HG03521 (cell line): ENCODE measurements around the gene DPYSL5.
"Not testable (repeated sequence)": the region's sequence is repeated elsewhere in the genome, so short reads cannot be mapped to it uniquely, and the experiment has no call there.

Source experiments
- ATAC-seq: cut with Tn5 transposase; IDR thresholded peaks from one replicate; pipeline ENCODE4 v1.9.1; 2021; ENCODE audit warnings: mild to moderate bottlenecking, moderate library complexity; ENCODE audit not compliant: unreplicated experiment

Gene DPYSL5

DNA sequence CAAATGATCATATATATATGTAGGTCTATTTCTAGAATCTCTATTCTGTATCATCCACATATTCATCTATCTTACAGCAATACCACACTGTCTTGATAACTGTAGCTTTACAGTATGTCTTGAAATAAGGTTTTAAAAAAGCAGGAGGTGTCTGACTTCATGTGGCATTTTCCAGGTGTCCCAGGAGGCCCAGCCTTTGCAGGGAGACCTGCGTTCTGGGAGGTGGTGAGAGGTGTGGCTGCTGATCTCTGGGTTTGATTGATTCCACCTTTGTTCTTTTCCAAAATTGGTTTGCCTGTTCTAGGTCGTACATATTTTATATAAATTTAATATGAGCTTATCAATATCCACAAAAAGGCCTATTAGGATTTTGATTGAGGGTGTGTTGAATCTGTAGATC lies 26.6 kb downstream of the DPYSL5 start:
- no peak for ATAC-seq

DNA sequence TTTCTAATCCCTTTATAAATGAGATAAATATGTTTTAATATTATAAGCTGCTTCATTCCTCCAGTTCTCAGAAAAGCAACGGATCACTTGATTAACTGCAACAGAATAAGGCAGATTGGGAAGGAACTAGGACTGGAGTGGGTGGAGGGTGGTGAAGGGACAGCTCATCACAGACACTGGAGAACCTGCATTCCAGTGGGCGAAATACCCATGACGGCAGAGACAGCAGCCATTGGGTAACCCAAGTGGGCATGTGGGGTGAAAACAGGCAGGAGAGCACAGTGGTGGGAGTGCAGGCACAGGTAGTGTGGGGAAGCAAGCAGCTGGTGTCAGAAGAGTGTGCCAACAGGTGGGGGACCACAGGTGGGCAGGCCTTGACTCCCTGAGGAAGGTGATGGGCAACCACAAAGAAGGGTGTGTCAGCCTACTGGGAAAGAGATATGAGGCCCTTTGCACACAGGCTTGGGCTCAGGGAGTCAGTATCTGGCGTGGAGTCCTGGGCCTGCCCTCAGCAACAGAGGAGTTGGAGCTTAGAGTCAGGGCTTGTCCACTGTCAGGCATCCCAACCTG lies 27.2 kb downstream of the DPYSL5 start:
- no peak for ATAC-seq

- no peak for ATAC-seq
These were observed 27.9 kb downstream of the DPYSL5 start for GRCh38 chr2:26875808-26876207.

DNA sequence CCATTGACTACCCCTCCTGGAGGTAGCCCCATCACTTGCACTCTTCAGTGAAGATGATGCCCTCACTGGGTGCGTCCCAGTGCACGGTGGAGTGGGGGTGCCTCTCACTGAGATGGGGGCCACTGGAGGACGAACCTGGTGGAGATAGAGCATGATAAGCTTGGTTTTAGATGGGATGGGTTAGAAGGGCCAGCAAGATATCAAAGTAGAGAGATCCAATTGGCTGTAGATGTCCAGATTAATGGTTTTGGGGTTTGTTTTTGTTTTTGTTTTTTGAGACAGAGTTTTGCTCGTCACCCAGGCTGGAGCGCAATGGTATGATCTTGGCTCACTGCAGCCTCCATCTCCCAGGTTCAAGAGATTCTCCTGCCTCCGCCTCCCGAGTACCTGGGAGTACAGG lies 28.3 kb downstream of the DPYSL5 start:
- no peak for ATAC-seq

DNA sequence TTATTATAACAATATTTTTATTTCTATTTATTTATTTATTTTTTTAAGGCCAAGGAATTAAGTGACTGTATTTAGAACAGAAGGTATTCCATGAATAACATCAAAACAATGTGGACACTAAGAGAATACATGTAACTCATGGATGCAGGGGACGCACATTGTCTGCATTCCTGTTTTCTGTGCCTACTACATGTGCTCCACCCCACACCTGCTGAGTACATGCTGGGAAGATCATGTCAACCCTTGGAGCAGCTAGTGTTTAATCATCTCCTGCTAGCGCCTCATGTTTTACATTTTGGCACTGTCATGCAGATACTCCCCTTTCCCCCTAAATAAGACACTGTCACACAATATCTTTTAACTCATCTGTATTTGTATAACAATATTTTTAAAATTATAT lies 29.3 kb downstream of the DPYSL5 start:
- no peak for ATAC-seq

GRCh38 chr2:26880161-26880560 lies 32.2 kb downstream of the DPYSL5 start:
- ATAC-seq = no peak

DNA sequence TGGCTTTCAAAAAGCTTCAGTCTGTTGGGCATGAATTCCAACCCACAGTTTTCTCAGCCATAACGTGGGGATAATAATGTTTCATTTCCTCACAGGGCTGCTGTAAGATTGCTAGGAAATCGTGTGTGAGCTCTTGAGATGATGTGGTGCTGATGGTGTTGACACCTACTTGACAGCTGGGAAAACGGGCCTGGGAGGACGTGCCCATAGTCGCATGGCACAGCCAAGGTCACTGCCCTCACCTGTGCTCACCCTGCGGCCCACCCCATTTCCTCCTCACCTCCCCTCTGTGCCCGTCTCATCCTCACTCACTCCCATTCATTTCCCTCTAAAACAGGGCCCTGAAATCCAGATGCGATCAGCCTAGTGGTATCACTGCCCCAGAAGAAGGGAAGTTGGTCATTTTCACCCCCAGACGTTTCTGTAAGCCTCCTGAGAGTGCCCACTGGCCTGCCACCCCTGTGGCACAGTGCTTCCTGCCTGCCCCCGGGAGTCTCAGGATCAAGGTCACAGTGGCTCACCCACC lies 33.0 kb downstream of the DPYSL5 start:
- ATAC-seq = no peak

GRCh38 chr2:26882220-26882619 lies 34.3 kb downstream of the DPYSL5 start:
- not testable (repeated sequence) for ATAC-seq

- ATAC-seq = no peak
These were observed 36.0 kb downstream of the DPYSL5 start for GRCh38 chr2:26883956-26884355.

DNA sequence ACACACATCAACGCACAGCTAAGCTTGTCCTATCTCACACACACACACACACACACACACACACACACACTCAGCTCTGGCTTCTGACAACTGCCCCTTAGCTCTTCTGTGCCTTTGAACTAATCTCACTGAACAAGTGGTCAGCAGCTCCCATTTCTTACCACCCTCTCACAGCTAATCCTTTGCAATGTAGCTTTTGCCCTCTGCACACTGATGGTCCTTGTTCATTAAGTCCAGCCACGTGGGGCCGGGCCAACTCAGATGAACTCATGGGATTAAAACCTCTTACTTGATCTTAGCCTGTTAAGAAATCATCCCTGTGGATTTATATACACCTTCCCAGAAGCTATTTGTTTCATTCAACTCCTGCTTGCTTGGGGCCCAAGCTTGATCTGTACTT lies 36.6 kb downstream of the DPYSL5 start:
- ATAC-seq = no peak

DNA sequence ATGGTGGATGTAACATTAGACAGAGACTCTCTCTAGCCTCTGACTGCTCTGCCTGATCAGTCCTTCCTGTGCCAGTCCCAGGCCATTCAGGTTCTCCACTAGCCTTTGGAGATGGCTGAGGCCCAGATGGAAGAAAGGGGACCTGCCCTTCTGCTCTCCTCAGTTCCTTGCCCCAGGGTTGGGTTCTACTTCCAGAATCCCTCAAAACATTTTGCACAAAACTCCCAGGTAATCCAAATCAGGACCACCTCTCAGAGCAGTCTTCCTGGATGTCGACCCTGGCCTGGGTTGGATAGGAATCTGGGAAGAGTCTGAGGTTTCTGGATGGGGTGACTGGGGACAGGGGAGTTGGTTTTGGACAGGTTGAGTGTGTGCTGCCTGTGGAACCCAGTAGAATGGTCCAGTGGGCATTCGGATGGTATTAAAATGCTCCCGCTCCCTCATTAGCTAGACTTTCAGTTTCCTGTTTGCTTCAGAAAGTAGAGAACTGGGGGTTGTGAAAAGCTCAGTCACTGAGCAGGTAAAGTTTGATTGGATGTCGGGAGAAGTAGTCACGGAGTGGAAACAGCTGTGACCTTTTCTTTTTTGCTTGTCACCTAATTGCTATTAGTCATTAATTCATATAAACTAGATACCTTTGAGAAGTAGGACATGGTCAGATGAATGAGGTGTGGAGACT lies 37.9 kb downstream of the DPYSL5 start:
- no peak for ATAC-seq

- ATAC-seq = no peak
These were observed 38.8 kb downstream of the DPYSL5 start for GRCh38 chr2:26886736-26887135.

DNA sequence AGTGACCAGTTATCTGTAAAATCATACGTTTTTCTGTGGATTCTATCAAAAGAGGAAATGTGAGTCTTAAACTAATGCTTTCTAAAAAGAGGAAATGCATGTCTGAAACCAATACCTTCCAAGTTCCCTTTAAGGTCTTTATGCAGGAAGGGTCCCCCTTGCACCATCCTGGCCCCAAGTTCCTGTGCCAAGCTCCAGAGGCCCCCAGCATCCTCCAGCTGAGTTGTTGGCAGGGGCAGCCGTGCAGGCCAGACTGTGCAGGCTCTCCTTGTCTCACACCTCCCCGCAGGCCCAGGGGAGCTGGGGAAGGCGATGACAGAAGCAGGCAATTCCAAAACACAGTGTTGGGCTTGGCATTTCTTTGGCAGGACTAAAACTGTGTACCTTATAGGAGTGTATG lies 39.2 kb downstream of the DPYSL5 start:
- no peak for ATAC-seq

DNA sequence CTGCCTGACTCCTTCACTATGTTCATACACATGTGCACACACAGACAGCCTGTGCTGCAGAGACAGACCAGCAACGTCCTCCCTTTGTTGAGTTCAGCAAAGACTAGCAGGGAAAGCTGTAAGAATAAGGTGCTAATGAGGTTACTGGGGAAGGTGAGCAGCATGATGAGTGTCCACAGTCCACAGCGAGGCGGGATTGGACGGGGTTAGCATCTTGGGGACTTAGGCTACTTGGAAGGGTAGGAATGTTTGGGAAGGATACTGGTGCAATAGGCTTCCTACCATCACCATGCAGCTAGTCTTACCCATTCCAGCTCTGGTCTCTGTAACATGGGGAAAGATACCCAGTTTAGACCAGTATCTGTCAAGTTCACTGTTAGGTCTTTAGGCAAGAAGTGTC lies 41.9 kb downstream of the DPYSL5 start:
- no peak for ATAC-seq

- no peak for ATAC-seq
These were observed 42.5 kb downstream of the DPYSL5 start for GRCh38 chr2:26890341-26891000.

DNA sequence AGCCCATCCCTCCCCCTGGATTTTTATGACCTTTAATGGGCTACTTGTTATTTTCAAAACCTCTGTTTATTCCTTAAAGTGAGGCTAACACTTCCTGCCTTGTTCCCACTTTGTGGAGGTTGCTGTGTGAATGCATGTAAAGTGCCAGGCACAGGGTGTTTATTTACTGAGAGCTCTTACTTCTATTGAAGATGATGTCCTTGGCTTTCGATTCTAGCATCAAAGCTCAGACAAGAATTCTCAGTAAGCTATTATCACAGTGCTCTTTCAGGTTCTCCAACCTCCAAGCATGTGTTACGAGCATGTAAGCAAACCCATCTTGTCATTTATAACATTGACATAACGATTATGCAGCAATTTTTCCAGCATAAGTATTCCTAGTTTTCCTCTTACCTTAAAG lies 44.2 kb downstream of the DPYSL5 start:
- ATAC-seq = no peak

DNA sequence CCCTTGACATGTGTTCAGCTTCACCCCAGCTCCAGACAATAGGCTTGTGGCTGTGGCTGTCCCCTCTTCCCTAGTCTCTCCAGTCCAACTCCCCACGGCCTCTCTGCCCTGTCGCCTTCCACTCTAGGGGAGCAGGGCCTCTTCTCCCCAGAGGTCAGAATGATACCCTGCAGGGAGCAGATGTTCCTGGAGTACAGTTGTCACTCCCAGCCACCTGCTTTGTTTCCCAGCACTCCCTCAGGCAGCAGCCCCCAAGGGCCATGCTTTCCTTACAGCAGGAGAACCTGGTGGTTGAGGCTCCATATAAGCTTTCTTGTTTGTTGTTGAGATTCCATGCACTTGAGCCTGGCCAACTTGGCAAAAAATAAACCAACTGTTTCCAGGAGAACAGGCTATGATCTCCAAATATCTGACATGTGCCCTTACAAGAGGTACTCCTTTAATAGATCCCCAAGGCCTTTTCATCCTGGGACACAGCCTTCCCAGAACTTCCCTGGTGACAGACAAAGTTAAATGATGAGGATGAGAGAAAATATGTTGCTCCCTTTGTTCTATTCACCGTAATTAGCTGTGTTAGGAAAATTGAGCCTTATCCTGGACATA lies 45.1 kb downstream of the DPYSL5 start:
- no peak for ATAC-seq

- ATAC-seq = no peak
These were observed 46.2 kb downstream of the DPYSL5 start for GRCh38 chr2:26894136-26894535.

DNA sequence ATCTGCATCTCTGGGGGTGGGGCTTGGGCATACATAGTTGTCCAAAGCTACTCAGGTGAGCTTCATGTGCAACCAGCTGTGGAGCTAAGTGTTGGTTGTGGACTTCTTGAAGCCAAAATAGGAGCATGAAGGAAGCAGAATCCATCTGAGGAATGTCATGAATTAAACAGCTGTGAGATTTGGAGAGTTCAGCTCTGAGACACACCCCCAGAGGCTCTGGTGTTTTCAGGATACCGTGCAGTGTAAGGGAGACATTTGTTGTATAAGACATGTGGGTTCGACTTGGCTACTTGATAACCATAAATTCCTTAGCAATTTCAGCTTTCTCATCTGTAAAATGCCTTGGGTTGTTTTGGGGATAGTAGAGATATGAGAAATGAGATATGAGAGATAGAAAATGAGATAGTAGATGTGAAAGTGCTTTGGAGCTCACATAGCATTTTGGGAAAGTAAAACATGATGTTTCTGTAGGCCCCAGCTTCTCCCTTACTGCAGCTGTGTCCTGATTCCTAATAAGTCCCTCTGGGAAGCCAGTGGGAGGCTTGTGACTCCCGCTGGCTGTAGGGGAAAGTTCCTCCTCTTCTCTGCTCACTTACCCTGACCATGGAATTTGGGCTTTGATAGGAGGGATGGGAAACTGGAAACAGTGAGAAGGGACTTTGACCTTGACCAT lies 50.0 kb downstream of the DPYSL5 start:
- ATAC-seq = no peak

GRCh38 chr2:26898480-26899078 lies 50.6 kb downstream of the DPYSL5 start:
- ATAC-seq = no peak
